GM21717 (cell line): ENCODE measurements around the gene ZCCHC8.

Experiments
- ATAC-seq: cut with Tn5 transposase; IDR thresholded peaks from one replicate; pipeline ENCODE4 v1.9.1; 2021; ENCODE audit warnings: mild to moderate bottlenecking, moderate library complexity; ENCODE audit not compliant: unreplicated experiment

ZCCHC8 gene

GRCh38 chr12:122500685-122501488 lies at the start of gene ZCCHC8:
ZCCHC8 (minus strand) TSS chr12:122500932; CDS start chr12:122500840, 92 bp downstream.
- ATAC-seq = peak; percentile 88

- no peak for ATAC-seq
Measured at GRCh38 chr12:122547330-122547729, 46.6 kb upstream of the ZCCHC8 start.

GRCh38 chr12:122545855-122546254 lies 45.1 kb upstream of the ZCCHC8 start:
- ATAC-seq = no peak

- ATAC-seq = no peak
Measured at GRCh38 chr12:122544537-122544936, 43.8 kb upstream of the ZCCHC8 start.

GRCh38 chr12:122538496-122538895 lies 37.8 kb upstream of the ZCCHC8 start:
- no peak for ATAC-seq

- no peak for ATAC-seq
Measured at GRCh38 chr12:122537021-122537420, 36.3 kb upstream of the ZCCHC8 start.

- ATAC-seq = no peak
Measured at GRCh38 chr12:122533856-122534255, 33.1 kb upstream of the ZCCHC8 start.

- no peak for ATAC-seq
Measured at GRCh38 chr12:122528992-122529391, 28.3 kb upstream of the ZCCHC8 start.

GRCh38 chr12:122528582-122528981 lies 27.9 kb upstream of the ZCCHC8 start:
- no peak for ATAC-seq

GRCh38 chr12:122527478-122527944 lies 26.8 kb upstream of the ZCCHC8 start:
- ATAC-seq = no peak

- ATAC-seq = peak; percentile 89
Measured at GRCh38 chr12:122526683-122527477, 26.1 kb upstream of the ZCCHC8 start, which contains the start of the genes KNTC1 and RSRC2. KNTC1 (plus strand) TSS chr12:122527249; CDS start chr12:122530064, 2,815 bp downstream. RSRC2 (minus strand) TSS chr12:122526936; CDS start chr12:122526853, 83 bp downstream.

- ATAC-seq = no peak
Measured at GRCh38 chr12:122523846-122524718, 23.4 kb upstream of the ZCCHC8 start.

GRCh38 chr12:122523280-122523679 lies 22.5 kb upstream of the ZCCHC8 start:
- ATAC-seq = no peak

GRCh38 chr12:122520676-122521075 lies 19.9 kb upstream of the ZCCHC8 start:
- ATAC-seq = no peak

- no peak for ATAC-seq
Measured at GRCh38 chr12:122519418-122519817, 18.7 kb upstream of the ZCCHC8 start.

GRCh38 chr12:122518908-122519307 lies 18.2 kb upstream of the ZCCHC8 start:
- ATAC-seq = no peak

- no peak for ATAC-seq
Measured at GRCh38 chr12:122517877-122518276, 17.1 kb upstream of the ZCCHC8 start.

GRCh38 chr12:122516544-122517361 lies 16.0 kb upstream of the ZCCHC8 start:
- ATAC-seq = no peak

- no peak for ATAC-seq
Measured at GRCh38 chr12:122515275-122515674, 14.5 kb upstream of the ZCCHC8 start.

- ATAC-seq = no peak
Measured at GRCh38 chr12:122513660-122514059, 12.9 kb upstream of the ZCCHC8 start.
